T-helper 17 cell (primary cell): Measurements from ENCODE around the gene MYO18A. TPM values are rescaled to one million over a fixed set of nuclear protein-coding genes. Genes with fewer than 3 reads are reported as not detected.

Source experiments
- ATAC-seq: fragments of 150-1000 bp; cut with Tn5 transposase; 2 replicates; pipeline ENCODE4 v1.10.0; 2021; ENCODE audit warnings: mild to moderate bottlenecking, moderate library complexity
- DNase-seq, 3 donors: peaks; one replicate each; pipeline versions ENCODE4 v3.0.0 to v3.0.0-alpha.2; 2020 to 2021
- H3K9me3 ChIP-seq: one replicate; pipeline ENCODE4 v1.7.0; 2013; ENCODE audit warnings: low read length, mild to moderate bottlenecking; ENCODE audit not compliant: control insufficient read depth, poor library complexity, severe bottlenecking
- H3K27ac Mint-ChIP-seq: one replicate; pipeline ENCODE4 v1.8.0; 2022; ENCODE audit warnings: mild to moderate bottlenecking, moderate library complexity, mixed read lengths
- H3K27me3 Mint-ChIP-seq: one replicate; pipeline ENCODE4 v1.8.0; 2022; ENCODE audit warnings: mixed read lengths
- H3K36me3 Mint-ChIP-seq: one replicate; pipeline ENCODE4 v1.8.0; 2022; ENCODE audit warnings: low read depth, mixed read lengths
- H3K4me1 Mint-ChIP-seq: one replicate; pipeline ENCODE4 v1.8.0; 2022; ENCODE audit warnings: mild to moderate bottlenecking, mixed read lengths
- H3K4me3 Mint-ChIP-seq: one replicate; pipeline ENCODE4 v1.8.0; 2022; ENCODE audit warnings: mild to moderate bottlenecking, moderate library complexity, mixed read lengths
- total RNA-seq, 4 donors: library from RNA in 2 of 4; stranded (reverse) in 2 of 4; gene quantifications; one replicate each; pipeline ENCODE4 v1.2.3 and lab custom pipeline; 2022 to 2026

Gene MYO18A
- total RNA-seq, 2 donors from 2014 or later: 142 to 153 TPM

GRCh38 chr17:29057361-29057760 lies 122.8 kb downstream of the MYO18A start:
- no peak overlapping the region for H3K27ac Mint-ChIP-seq
- no peak overlapping the region for H3K4me3 Mint-ChIP-seq
- ATAC-seq (no peak), DNase-seq (no peak)
- H3K36me3 Mint-ChIP-seq: peaks cover 3% of the 10 kb centered on the region
- H3K4me1 Mint-ChIP-seq: peaks cover 6% of the 10 kb centered on the region
- H3K27me3 Mint-ChIP-seq: no peaks in the 10 kb centered on the region
- no peaks in the 10 kb centered on the region for H3K9me3 ChIP-seq

GRCh38 chr17:29054835-29055234 lies 125.4 kb downstream of the MYO18A start:
- Mint-ChIP-seq H3K27ac (no peak overlapping the region), H3K36me3 (peaks cover 2% of the 10 kb centered on the region), H3K4me3 (no peak overlapping the region), H3K4me1 (no peaks in the 10 kb centered on the region), H3K27me3 (peaks cover 17% of the 10 kb centered on the region)
- no peaks in the 10 kb centered on the region for H3K9me3 ChIP-seq
- ATAC-seq: no peak
- DNase-seq: no peak

GRCh38 chr17:29051731-29052130 lies 128.5 kb downstream of the MYO18A start:
- H3K4me3 Mint-ChIP-seq: no peak overlapping the region
- peaks cover 3% of the 10 kb centered on the region for H3K36me3 Mint-ChIP-seq
- H3K27me3 Mint-ChIP-seq: peaks cover 40% of the 10 kb centered on the region
- H3K4me1 Mint-ChIP-seq: no peaks in the 10 kb centered on the region
- ATAC-seq: no peak
- no peaks in the 10 kb centered on the region for H3K9me3 ChIP-seq
- DNase-seq: no peak
- peak overlapping the region; percentile 60 for H3K27ac Mint-ChIP-seq

- no peaks in the 10 kb centered on the region for H3K9me3 ChIP-seq
- no peak overlapping the region for H3K27ac Mint-ChIP-seq
- H3K27me3 Mint-ChIP-seq: peaks cover 45% of the 10 kb centered on the region
- ATAC-seq: no peak
- no peak overlapping the region for H3K4me3 Mint-ChIP-seq
- no peaks in the 10 kb centered on the region for H3K4me1 Mint-ChIP-seq
- H3K36me3 Mint-ChIP-seq: peaks cover 3% of the 10 kb centered on the region
- no peak for DNase-seq
These were observed 129.0 kb downstream of the MYO18A start for GRCh38 chr17:29051194-29051593.

- peaks cover 3% of the 10 kb centered on the region for H3K36me3 Mint-ChIP-seq
- no peak overlapping the region for H3K27ac Mint-ChIP-seq
- H3K9me3 ChIP-seq: no peaks in the 10 kb centered on the region
- no peak for ATAC-seq
- no peak overlapping the region for H3K4me3 Mint-ChIP-seq
- H3K27me3 Mint-ChIP-seq: peaks cover 52% of the 10 kb centered on the region
- no peak for DNase-seq
- H3K4me1 Mint-ChIP-seq: no peaks in the 10 kb centered on the region
These were observed 130.0 kb downstream of the MYO18A start for GRCh38 chr17:29050176-29050575.

GRCh38 chr17:29049541-29050145 lies 130.6 kb downstream of the MYO18A start:
- Mint-ChIP-seq H3K4me1 (no peaks in the 10 kb centered on the region), H3K36me3 (peaks cover 3% of the 10 kb centered on the region), H3K27me3 (peaks cover 52% of the 10 kb centered on the region), H3K4me3 (no peak overlapping the region), H3K27ac (no peak overlapping the region)
- DNase-seq: no peak
- no peaks in the 10 kb centered on the region for H3K9me3 ChIP-seq
- ATAC-seq: no peak

- H3K9me3 ChIP-seq: no peaks in the 10 kb centered on the region
- Mint-ChIP-seq H3K4me3 (no peak overlapping the region), H3K4me1 (no peaks in the 10 kb centered on the region), H3K27me3 (peaks cover 52% of the 10 kb centered on the region), H3K36me3 (peaks cover 3% of the 10 kb centered on the region), H3K27ac (no peak overlapping the region)
- DNase-seq (no peak), ATAC-seq (no peak)
These were observed 131.5 kb downstream of the MYO18A start for GRCh38 chr17:29048440-29049368.

- Mint-ChIP-seq H3K36me3 (peaks cover 3% of the 10 kb centered on the region), H3K4me3 (no peak overlapping the region), H3K27me3 (peaks cover 59% of the 10 kb centered on the region), H3K4me1 (peaks cover 6% of the 10 kb centered on the region), H3K27ac (no peak overlapping the region)
- DNase-seq (no peak), ATAC-seq (no peak)
- H3K9me3 ChIP-seq: no peaks in the 10 kb centered on the region
These were observed 133.7 kb downstream of the MYO18A start for GRCh38 chr17:29046473-29046839.

GRCh38 chr17:29045734-29046472 lies 134.3 kb downstream of the MYO18A start:
- H3K4me1 Mint-ChIP-seq: peaks cover 6% of the 10 kb centered on the region
- H3K36me3 Mint-ChIP-seq: peaks cover 3% of the 10 kb centered on the region
- ATAC-seq (no peak), DNase-seq (no peak)
- peaks cover 61% of the 10 kb centered on the region for H3K27me3 Mint-ChIP-seq
- H3K27ac Mint-ChIP-seq: no peak overlapping the region
- no peaks in the 10 kb centered on the region for H3K9me3 ChIP-seq
- H3K4me3 Mint-ChIP-seq: no peak overlapping the region

GRCh38 chr17:29045026-29045425 lies 135.2 kb downstream of the MYO18A start:
- H3K4me3 Mint-ChIP-seq: no peak overlapping the region
- peaks cover 56% of the 10 kb centered on the region for H3K27me3 Mint-ChIP-seq
- DNase-seq: no peak
- peaks cover 3% of the 10 kb centered on the region for H3K36me3 Mint-ChIP-seq
- peaks cover 6% of the 10 kb centered on the region for H3K4me1 Mint-ChIP-seq
- no peak overlapping the region for H3K27ac Mint-ChIP-seq
- no peak for ATAC-seq
- no peaks in the 10 kb centered on the region for H3K9me3 ChIP-seq

- H3K4me1 Mint-ChIP-seq: peaks cover 6% of the 10 kb centered on the region
- no peak overlapping the region for H3K27ac Mint-ChIP-seq
- no peaks in the 10 kb centered on the region for H3K9me3 ChIP-seq
- H3K27me3 Mint-ChIP-seq: peaks cover 42% of the 10 kb centered on the region
- H3K36me3 Mint-ChIP-seq: no peaks in the 10 kb centered on the region
- DNase-seq: no peak
- H3K4me3 Mint-ChIP-seq: no peak overlapping the region
- no peak for ATAC-seq
These were observed 136.6 kb downstream of the MYO18A start for GRCh38 chr17:29043539-29044145.

- Mint-ChIP-seq H3K4me3 (no peak within 1 kb of the TSS), H3K27me3 (peaks cover 35% of the 10 kb centered on the region), H3K27ac (no peak within 1 kb of the TSS), H3K36me3 (no peaks in the 10 kb centered on the region), H3K4me1 (peaks cover 6% of the 10 kb centered on the region)
- DNase-seq: no peak
- H3K9me3 ChIP-seq: no peaks in the 10 kb centered on the region
- no peak for ATAC-seq
These were observed 137.3 kb downstream of the MYO18A start, which contains the start of gene PIPOX for GRCh38 chr17:29042679-29043538. Gene PIPOX, plus strand, starts transcription at chr17:29043141. Its CDS starts 85 bp downstream, at chr17:29043226.
